ENCODE measurements around the gene BCL11B.

The BCL11B gene

GRCh38 chr14:99125113-99125512 is 146.9 kb downstream of the BCL11B start:
- H3K9ac ChIP-seq: no peak overlapping the region
- H3K36me3 ChIP-seq (ENCODE audit: insufficient read depth): no peaks in the 10 kb centered on the region
- no peaks in the 10 kb centered on the region for H4K20me1 ChIP-seq (ENCODE audit: insufficient read depth)
- no peaks in the 10 kb centered on the region for H3K79me2 ChIP-seq (ENCODE audit: insufficient read depth, low read depth)
- no peaks in the 10 kb centered on the region for H3K27me3 ChIP-seq (ENCODE audit: insufficient read depth, low read depth)
- TF ChIP-seq CTCF (conservative IDR thresholded peaks at IDR 0.05; ENCODE audit: low read depth, low read length): no peak
- no peak overlapping the region for H3K4me2 ChIP-seq
- no peak overlapping the region for H3K27ac ChIP-seq
- H3K4me1 ChIP-seq (ENCODE audit: low read depth, poor library complexity, severe bottlenecking): no peaks in the 10 kb centered on the region
- H3K4me3 ChIP-seq (IDR thresholded peaks at IDR 0.05; ENCODE audit: insufficient read depth, low read depth, low read length): no peak overlapping the region
- H2AFZ ChIP-seq (ENCODE audit: low read depth): no peak overlapping the region

GRCh38 chr14:99124482-99125105 is 147.4 kb downstream of the BCL11B start:
- H3K27me3 ChIP-seq (ENCODE audit: insufficient read depth, low read depth): no peaks in the 10 kb centered on the region

GRCh38 chr14:99123208-99123870 is 148.7 kb downstream of the BCL11B start:
- H4K20me1 ChIP-seq (ENCODE audit: insufficient read depth): no peaks in the 10 kb centered on the region
- no peak overlapping the region for H3K4me3 ChIP-seq (IDR thresholded peaks at IDR 0.05; ENCODE audit: insufficient read depth, low read depth, low read length)
- TF ChIP-seq CTCF (conservative IDR thresholded peaks at IDR 0.05; ENCODE audit: low read depth, low read length): no peak
- H3K4me1 ChIP-seq (ENCODE audit: low read depth, poor library complexity, severe bottlenecking): no peaks in the 10 kb centered on the region
- H3K4me2 ChIP-seq: no peak overlapping the region
- no peaks in the 10 kb centered on the region for H3K27me3 ChIP-seq (ENCODE audit: insufficient read depth, low read depth)
- no peak overlapping the region for H3K27ac ChIP-seq
- no peaks in the 10 kb centered on the region for H3K79me2 ChIP-seq (ENCODE audit: insufficient read depth, low read depth)
- no peak overlapping the region for H3K9ac ChIP-seq
- no peak overlapping the region for H2AFZ ChIP-seq (ENCODE audit: low read depth)
- no peaks in the 10 kb centered on the region for H3K36me3 ChIP-seq (ENCODE audit: insufficient read depth)

More at GRCh38 chr14:99124482-99125105, 147.4 kb downstream of the BCL11B start:
- H3K4me1 ChIP-seq (ENCODE audit: low read depth, poor library complexity, severe bottlenecking): no peaks in the 10 kb centered on the region
- H3K4me3 ChIP-seq (IDR thresholded peaks at IDR 0.05; ENCODE audit: insufficient read depth, low read depth, low read length): no peak overlapping the region
- H3K9ac ChIP-seq: no peak overlapping the region
- H3K27ac ChIP-seq: no peak overlapping the region
- H3K79me2 ChIP-seq (ENCODE audit: insufficient read depth, low read depth): no peaks in the 10 kb centered on the region
- no peaks in the 10 kb centered on the region for H4K20me1 ChIP-seq (ENCODE audit: insufficient read depth)
- TF ChIP-seq CTCF (conservative IDR thresholded peaks at IDR 0.05; ENCODE audit: low read depth, low read length): no peak
- no peaks in the 10 kb centered on the region for H3K36me3 ChIP-seq (ENCODE audit: insufficient read depth)
- no peak overlapping the region for H2AFZ ChIP-seq (ENCODE audit: low read depth)
- no peak overlapping the region for H3K4me2 ChIP-seq

- H3K4me2 ChIP-seq: no peak overlapping the region
- H3K36me3 ChIP-seq (ENCODE audit: insufficient read depth): no peaks in the 10 kb centered on the region
- no peak overlapping the region for H3K4me3 ChIP-seq (IDR thresholded peaks at IDR 0.05; ENCODE audit: insufficient read depth, low read depth, low read length)
- no peaks in the 10 kb centered on the region for H3K27me3 ChIP-seq (ENCODE audit: insufficient read depth, low read depth)
- no peaks in the 10 kb centered on the region for H3K79me2 ChIP-seq (ENCODE audit: insufficient read depth, low read depth)
- H3K4me1 ChIP-seq (ENCODE audit: low read depth, poor library complexity, severe bottlenecking): no peaks in the 10 kb centered on the region
- H3K27ac ChIP-seq: no peak overlapping the region
- TF ChIP-seq CTCF (conservative IDR thresholded peaks at IDR 0.05; ENCODE audit: low read depth, low read length): no peak
- no peak overlapping the region for H2AFZ ChIP-seq (ENCODE audit: low read depth)
- no peaks in the 10 kb centered on the region for H4K20me1 ChIP-seq (ENCODE audit: insufficient read depth)
- no peak overlapping the region for H3K9ac ChIP-seq
Observed at GRCh38 chr14:99122521-99123125, 149.4 kb downstream of the BCL11B start.

Measured in KMS-11 (cell line).